ENCODE data around the gene DHX8. TPM values are rescaled to one million over a fixed set of nuclear protein-coding genes. Genes with fewer than 3 reads are reported as not detected.

DHX8 gene
- total and polyA plus RNA-seq, 2 of the 4 experiments (the other 2 are of a cell fraction) = 21.8 to 50.0 TPM

DNA sequence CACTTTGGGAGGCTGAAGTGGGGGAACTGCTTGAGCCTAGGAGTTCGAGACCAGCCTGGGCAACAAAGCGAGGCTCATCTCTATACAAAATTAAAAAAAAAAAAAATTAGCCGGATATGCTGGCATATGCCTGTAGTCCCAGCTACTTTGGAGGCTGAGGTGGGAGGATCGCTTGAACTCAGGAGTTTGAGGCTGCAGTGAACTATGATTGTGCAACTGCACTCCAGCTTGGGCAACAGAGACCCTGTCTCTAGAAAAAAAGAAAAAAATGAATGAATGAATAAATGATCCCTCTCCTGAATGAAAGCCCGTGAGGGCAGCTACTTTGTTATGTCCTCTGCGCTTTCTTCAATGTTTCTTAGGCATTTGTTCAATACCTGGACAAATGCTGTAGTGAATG lies 27.7 kb upstream of the DHX8 start:
- no TSS peak for BruUV-seq (replicated peaks)
- Histone ChIP-seq H3K18ac (ENCODE audit: low read depth, low read length) (no peak overlapping the region), H3K23ac (ENCODE audit: low read depth, low read length) (no peak overlapping the region), H3K36me3 (ENCODE audit: control insufficient read depth, insufficient read depth, low read length) (no peaks in the 10 kb centered on the region), H3K4ac (ENCODE audit: low read depth, low read length) (no peak overlapping the region), H3K27me3 (ENCODE audit: control insufficient read depth, insufficient read depth, low read length) (no peaks in the 10 kb centered on the region), H3K27ac (ENCODE audit: insufficient read depth, low read length) (no peak overlapping the region), H4K8ac (ENCODE audit: low read depth in 2 of 2, low read length in 2 of 2) (no peak overlapping the region), H4K91ac (ENCODE audit: insufficient read depth, low read depth, low read length) (no peak overlapping the region), H2BK5ac (ENCODE audit: low read depth, low read length, poor library complexity, severe bottlenecking) (no peak overlapping the region), H2BK15ac (ENCODE audit: low read depth, low read length) (no peak overlapping the region), H3K9me3 (ENCODE audit: control insufficient read depth, insufficient read depth, low read length) (no peaks in the 10 kb centered on the region), H2AFZ (replicated peaks; ENCODE audit: low read length, poor library complexity) (no peak overlapping the region), H3K4me2 (ENCODE audit: low read depth, low read length) (no peak overlapping the region), H2AK9ac (replicated peaks; ENCODE audit: low read depth, low read length, poor library complexity) (no peak overlapping the region), H3K79me1 (ENCODE audit: low read depth in 1 of 2, low read length in 2 of 2) (no peaks in the 10 kb centered on the region), H3K9me1 (ENCODE audit: insufficient read depth, low read length) (peaks cover 9% of the 10 kb centered on the region), H2BK20ac (ENCODE audit: low read depth, low read length) (no peak overlapping the region), H2BK120ac (ENCODE audit: low read depth, low read length) (no peak overlapping the region), H3K4me1 (ENCODE audit: control insufficient read depth, insufficient read depth, low read length) (peaks cover 12% of the 10 kb centered on the region), H3K9ac (ENCODE audit: low read depth, low read length) (no peak overlapping the region), H3K56ac (ENCODE audit: extremely low read depth, insufficient read depth, low read length) (no peak overlapping the region), H3K4me3 (ENCODE audit: insufficient read depth, low read depth, low read length) (no peak overlapping the region), H4K5ac (ENCODE audit: low read depth, low read length) (no peak overlapping the region), H3K14ac (replicated peaks; ENCODE audit: low read depth, low read length) (0 out of 2 replicates have a peak overlapping the region, but pooled peaks have one; percentile 27), H4K20me1 (ENCODE audit: insufficient read depth, low read length) (no peaks in the 10 kb centered on the region), H2AK5ac (ENCODE audit: low read depth, low read length) (no peak overlapping the region)
- ChIA-PET POLR2A (ENCODE audit: unreplicated experiment) (no interaction called here), CTCF (interaction anchor here (0.6 kb wide), 1 partner anchor 51 kb away, joined by 3 read pairs; no protein-coding TSS in a partner anchor)
- 100% methylated on average over 1 of the region's 6 CpGs; no CpG with 5 or more reads in 1 of the 2 experiments for WGBS, 2 experiments (ENCODE audit: extremely low coverage in 2 of 2, insufficient read length in 1 of 2)
- no peak for ATAC-seq (ENCODE audit: low read depth)
- DNase-seq = no peak
- TF ChIP-seq RFX5 (IDR thresholded peaks at IDR 0.05; ENCODE audit: low read depth, low read length) (no peak), BHLHE40 (IDR thresholded peaks at IDR 0.05; ENCODE audit: low read depth, low read length) (no peak), POLR2A (IDR thresholded peaks at IDR 0.05; ENCODE audit: low read depth, low read length) (no peak), USF2 (IDR thresholded peaks at IDR 0.05; ENCODE audit: low read depth, low read length) (no peak), FOS (IDR thresholded peaks at IDR 0.05; ENCODE audit: low read depth, low read length) (no peak), MAFK (IDR thresholded peaks at IDR 0.05; ENCODE audit: low read depth, low read length) (no peak), RCOR1 (IDR thresholded peaks at IDR 0.05; ENCODE audit: insufficient replicate concordance, low read length) (no peak), ELK1 (IDR thresholded peaks at IDR 0.05; ENCODE audit: borderline replicate concordance, low read depth, low read length) (no peak), NFE2L2 (IDR thresholded peaks at IDR 0.05; ENCODE audit: low read depth, low read length) (no peak), MXI1 (IDR thresholded peaks at IDR 0.05; ENCODE audit: borderline replicate concordance, low read depth, low read length) (no peak), RAD21 (IDR thresholded peaks at IDR 0.05; ENCODE audit: low read length) (no peak), MAZ (IDR thresholded peaks at IDR 0.05; ENCODE audit: borderline replicate concordance, low read depth, low read length) (no peak), CHD1 (IDR thresholded peaks at IDR 0.05; ENCODE audit: low read depth, low read length) (no peak), CEBPB (IDR thresholded peaks at IDR 0.05; ENCODE audit: low read depth, low read length) (no peak), SMC3 (IDR thresholded peaks at IDR 0.05; ENCODE audit: low read depth, low read length) (no peak)
- TF ChIP-seq, protein P1, sequence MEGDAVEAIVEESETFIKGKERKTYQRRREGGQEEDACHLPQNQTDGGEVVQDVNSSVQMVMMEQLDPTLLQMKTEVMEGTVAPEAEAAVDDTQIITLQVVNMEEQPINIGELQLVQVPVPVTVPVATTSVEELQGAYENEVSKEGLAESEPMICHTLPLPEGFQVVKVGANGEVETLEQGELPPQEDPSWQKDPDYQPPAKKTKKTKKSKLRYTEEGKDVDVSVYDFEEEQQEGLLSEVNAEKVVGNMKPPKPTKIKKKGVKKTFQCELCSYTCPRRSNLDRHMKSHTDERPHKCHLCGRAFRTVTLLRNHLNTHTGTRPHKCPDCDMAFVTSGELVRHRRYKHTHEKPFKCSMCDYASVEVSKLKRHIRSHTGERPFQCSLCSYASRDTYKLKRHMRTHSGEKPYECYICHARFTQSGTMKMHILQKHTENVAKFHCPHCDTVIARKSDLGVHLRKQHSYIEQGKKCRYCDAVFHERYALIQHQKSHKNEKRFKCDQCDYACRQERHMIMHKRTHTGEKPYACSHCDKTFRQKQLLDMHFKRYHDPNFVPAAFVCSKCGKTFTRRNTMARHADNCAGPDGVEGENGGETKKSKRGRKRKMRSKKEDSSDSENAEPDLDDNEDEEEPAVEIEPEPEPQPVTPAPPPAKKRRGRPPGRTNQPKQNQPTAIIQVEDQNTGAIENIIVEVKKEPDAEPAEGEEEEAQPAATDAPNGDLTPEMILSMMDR (conservative IDR thresholded peaks at IDR 0.05; ENCODE audit: low read depth, low read length) = no peak
- intact Hi-C loops (cut with micrococcal nuclease) (no loop called here), dilution Hi-C loops (cut with HindIII; ENCODE audit: low sequenced_read_pairs, unreplicated experiment) (no loop called here), in situ Hi-C loops (cut with MboI; ENCODE audit: low sequenced_read_pairs) (no loop called here)
